DMS 273 treated with DMSO at 0.1 percent for 48 hours (cell line): ENCODE measurements around the gene NACA2.
"Not testable (repeated sequence)": the region's sequence is repeated elsewhere in the genome, so short reads cannot be mapped to it uniquely, and the experiment has no call there.

Experiments used
- DNase-seq: peaks from one replicate; lab custom pipeline; 2025; lab: John Stamatoyannopoulos, UW

The NACA2 gene

DNA sequence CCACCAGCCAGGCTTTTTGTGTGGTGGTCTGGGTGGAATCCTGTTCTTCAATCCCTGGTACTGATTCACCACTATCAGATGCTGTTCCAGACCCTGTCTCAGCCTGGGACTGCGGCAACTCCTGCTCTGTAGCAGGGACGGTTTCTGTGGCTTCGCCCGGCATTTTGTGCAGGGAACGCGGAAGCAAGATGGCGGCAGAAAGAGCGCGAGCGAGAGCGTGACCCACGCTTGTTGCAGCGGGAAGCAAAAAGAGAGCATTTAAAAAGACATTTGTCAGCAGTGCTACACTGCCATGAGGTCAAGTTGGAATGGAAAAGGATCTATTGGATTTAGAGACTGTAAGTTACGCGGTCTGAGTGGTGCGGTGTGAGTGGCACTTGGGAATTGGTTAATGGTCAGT lies at the start of gene NACA2:
TSS of gene NACA2 (minus strand) at position 202 of the 400 bp plus-strand sequence. CDS start at position 163, 39 bp downstream.
- no peak for DNase-seq

DNA sequence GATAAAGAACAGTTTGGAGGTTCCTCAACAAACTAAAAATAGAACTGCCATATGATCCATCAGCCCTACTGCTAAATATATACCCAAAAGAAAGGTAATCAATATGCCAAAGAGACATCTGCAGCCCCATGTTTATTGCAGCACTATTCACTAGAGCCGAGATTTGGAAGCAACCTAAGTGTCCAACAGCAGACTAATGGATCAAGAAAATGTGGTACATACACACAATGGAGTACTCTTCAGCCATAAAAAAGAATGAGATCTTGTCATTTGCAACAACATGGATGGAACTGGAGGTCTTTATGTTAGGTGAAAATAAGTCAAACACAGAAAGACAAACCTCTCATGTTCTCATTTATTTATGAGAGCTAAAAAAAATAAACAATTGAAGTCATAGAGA lies 48.8 kb upstream of the NACA2 start:
- DNase-seq = no peak

DNA sequence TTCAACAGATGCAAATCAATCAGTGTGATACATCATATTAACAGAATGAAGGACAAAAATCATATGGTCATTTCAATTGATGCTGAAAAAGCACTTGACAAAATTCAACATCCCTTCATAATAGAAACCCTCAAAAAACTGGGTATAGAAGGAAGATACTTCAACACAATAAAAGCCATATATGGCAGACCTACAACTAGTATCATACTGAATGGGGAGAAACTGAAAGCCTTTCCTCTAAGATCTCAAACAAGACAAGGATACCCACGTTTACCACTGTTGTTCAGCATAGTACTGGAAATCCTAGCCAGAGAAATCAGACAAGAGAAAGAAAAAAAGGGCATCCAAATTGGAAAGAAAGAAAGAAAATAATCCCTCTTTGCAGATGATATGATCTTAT lies 47.1 kb upstream of the NACA2 start:
- no peak for DNase-seq

DNA sequence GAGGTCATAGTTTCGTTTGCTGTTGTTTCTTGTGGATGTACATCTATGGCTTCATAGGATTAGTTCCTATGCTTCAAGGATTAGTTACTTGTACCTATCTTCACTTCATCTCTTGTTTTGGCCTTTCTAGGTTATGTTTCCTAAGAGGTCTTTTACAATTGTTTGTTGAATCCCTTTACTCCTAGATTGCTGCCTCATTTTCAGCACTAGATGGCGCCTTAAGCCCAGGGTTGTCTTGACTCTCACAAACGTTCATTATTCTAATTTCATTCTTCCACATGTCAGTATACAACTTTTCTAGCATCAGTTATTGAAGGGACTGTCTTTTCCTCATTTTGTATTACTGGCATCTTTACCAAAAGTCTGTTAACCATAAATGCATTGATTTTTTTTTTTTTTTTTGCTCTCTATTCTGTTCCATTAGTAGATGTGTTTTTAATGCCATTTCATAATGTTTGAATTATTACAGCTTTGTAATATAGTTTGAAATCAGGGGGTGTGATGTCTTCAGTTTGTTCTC lies 45.0 kb upstream of the NACA2 start:
- DNase-seq = peak; percentile 10

DNA sequence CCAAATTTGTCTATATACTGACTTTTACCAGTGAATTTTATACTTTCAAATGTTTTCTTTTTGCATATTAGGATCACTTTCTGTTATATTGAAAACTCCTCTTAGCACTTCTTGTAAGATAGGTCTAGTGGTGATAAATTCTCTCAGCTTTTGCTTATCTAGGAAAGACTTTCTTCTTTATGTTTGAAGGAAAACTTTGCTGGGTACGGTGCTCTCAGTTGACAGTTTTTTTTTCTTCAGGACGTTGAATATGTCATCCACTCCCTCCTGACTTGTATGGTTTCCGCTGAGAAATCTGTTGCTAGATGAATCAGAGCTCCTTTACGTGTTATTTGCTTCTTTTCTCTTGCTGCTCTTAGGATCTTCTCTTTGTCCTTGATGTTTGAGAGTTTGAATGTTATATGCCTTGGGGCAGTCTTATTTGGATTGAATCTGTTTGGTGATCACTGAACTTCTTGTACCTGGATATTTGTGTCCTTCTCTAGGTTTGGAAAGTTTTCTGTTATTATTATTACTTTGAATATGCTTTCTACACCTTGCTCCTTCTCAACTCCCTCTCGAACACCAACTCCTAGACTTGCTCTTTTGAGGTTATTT lies 44.0 kb upstream of the NACA2 start:
- no peak for DNase-seq

DNA sequence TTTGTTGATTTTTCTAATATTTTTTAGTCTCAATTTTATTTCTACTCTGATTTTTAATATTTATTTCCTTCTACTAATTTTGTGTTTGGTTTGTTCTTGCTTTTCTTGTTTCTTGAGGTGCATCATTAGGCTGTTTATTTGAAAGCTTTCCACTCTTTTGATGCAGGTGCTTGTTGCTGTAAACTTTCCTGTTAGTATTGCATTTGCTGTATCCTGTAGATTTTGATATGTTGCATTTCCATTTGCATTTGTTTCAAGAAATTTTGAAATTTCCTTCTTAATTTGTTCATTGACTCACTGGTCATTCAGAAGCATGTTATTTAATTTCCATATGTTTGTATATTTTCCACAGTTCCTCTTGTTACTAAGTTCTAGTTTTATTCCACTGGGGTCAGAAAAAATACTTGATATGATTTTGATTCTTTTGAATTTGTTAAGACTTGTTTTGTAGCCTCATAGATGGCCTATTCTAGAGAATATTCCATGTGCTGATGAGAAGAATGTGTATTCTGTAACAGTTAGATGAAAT lies 43.1 kb upstream of the NACA2 start:
- DNase-seq = no peak

DNA sequence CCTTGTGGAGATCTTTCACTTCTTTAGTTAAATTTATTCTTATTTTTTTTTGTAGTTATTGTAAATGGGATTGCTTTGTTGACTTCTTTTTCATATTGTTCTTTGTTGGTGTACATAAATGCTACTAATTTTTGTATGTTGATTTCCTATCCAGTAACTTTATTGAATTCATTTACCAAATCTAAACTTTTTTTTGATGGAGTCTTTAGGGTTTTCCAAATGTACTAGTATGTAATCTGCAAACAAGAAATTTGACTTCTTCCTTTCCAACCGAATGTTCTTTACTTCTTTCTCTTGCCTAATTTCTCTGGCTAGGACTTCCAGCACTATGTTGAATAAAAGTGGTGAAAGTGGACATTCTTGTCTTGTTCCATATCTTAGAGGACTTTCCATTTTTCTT lies 41.8 kb upstream of the NACA2 start:
- DNase-seq = no peak

DNA sequence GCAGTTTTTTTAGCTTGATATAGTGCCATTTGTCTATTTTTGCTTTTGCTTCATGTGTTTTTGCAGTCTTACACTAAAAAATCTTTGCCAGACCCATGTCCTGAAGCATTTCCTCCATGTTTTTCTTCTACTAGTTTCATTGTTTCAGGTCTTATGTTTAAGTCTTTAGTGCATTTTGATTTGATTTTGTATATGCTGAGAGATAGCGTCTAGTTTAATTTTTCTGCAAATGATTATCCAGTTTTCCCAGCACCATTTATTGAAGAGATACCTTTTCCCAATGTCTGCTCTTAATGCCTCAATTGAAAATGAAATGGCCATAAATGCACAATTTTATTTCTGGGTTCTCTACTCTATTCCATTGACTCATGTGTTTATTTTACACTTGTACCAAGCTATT lies 40.8 kb upstream of the NACA2 start:
- no peak for DNase-seq

DNA sequence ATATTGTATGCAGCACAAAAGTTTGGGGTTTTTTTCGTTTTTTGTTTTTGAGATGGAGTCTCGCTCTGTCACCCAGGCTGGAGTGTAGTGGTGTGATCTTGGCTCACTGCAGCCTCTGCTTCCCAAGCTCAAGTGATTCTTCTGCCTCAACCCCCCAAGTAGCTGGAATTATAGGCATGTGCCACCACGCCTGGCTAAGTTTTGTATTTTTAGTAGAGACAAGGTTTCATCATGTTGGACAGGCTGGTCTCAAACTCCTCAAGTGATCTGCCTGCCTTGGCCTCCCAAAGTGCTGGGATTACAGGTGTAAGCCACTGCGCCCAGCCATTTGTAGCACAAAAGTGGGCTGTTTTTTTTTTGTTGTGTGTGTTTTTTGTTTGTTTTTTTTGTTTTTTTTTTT lies 37.1 kb upstream of the NACA2 start:
- DNase-seq = not testable (repeated sequence)

DNA sequence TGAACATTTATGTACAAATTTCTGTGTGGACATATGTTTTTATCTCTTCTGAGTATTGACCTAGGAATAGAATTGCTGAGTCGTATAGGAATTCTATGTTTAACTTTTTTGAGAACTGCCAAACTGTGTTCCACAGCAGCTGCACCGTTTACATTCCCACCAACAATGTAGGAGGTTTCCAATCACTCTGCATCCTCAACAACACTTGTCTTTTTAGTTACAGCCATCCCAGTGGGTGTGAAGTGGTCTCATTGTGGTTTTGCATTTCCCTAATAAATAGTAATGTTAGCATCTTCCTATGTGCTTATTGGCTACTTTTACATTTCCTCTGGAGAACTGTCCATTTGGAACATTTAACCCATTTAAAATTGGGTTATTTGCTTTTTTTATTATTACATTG lies 36.6 kb upstream of the NACA2 start:
- DNase-seq = no peak

DNA sequence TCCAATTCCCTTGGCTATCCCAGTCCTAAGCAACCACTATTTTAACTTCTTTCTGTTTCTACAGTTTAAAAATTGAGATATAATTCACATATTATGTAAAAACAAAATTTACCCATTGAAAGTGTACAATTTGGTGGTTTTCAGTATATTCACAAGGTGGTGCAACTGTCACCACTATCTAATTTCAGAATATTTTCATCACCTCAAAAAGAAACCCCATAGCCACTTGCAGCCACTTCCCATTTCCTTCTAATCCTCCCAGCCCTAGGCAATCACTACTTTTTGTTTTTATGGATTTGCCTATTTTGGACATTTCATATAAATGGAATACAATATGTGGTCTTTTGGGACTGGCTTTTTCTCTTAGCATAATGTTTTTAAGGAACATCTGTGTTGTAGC lies 36.1 kb upstream of the NACA2 start:
- no peak for DNase-seq

DNA sequence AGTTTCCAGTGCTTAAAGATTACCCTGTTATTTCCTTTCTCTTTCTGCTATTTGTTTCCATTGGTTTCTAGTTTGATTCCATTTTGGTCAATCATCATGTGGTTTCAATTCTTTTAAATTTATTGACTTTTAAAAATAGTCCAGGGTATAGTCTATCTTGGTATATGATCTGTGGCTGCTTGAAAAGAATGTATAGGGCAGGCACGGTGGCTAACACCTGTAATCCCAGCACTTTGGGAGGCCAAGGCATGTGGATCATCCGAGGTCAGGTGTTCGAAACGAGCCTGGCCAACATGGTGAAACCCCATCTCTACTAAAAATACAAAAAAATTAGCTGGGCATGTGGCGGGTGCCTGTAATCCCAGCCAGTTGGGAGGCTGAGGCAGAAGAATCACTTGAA lies 34.5 kb upstream of the NACA2 start:
- DNase-seq = no peak

DNA sequence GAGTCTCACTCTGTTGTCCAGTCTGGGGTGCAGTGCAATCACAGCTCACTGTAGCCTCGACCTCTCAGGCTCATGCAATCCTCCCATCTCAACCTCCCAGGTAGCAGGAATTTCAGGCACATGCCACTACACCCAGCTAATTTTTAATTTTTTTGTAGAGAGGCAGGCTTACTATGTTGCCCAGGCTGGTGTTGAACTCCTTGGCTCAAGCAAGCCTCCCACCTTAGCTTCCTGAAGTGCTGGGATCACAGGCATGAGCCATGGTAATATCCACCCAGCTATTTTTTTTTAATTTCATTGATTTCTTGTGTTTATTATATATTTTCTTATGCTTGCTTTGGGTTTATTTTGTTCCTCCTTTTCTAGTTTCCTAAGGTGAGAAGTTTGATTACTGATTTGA lies 33.9 kb upstream of the NACA2 start:
- no peak for DNase-seq

DNA sequence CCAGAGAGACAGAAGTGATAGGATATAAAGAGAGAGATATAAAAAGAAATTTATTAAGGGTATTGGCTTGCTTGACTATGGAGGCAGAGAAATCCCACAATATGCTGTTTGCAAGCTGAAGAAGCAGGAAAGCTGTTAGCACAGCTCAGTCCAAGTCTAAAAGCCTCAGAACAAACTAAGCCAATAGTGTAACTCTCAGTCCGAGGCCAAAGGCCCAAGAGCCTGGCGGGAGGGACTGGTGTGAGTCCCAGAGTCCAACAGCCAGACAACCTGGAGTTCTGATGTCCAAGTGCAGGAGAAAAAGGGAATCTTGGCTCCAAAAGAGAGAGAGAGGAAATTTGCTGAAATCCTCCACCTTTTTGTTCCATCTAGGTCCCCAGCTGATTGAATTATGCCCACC lies 30.3 kb upstream of the NACA2 start:
- no peak for DNase-seq

DNA sequence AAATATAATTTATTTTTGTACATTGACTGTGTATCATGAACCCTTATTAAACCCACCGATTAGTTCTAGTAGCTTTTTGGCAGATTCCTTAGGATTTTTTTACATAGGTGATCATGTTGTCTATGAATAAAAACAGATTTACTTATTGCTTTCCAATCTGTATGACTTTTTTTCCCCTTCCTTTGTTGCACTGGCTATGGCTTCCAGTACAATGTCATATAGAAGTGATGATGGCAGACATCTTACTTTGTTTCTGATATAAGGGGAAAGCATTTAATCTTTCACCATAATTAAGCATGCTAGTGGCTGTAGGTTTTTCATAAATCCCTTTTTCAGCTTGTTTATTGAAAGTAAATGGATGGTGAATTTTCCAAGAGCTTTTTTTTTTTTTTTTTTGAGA lies 28.9 kb upstream of the NACA2 start:
- DNase-seq = no peak

DNA sequence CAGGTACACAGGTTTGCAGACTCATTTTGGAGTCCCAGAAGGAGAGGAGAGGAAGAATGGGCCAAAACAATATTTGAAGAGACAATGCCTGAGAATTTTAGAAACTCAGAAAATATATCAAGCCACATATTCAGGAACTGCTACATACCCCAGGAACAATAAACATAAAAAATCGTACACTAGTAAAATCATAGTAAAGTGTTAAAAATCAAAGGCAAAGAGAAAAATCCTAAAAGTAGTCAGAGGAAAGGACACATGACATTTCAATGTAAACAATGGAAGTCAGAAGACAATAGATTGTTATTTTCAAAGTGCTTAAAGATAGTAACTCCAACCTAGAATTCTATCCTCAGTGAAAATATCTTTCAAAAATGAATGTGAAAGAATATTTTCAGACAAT lies 28.5 kb upstream of the NACA2 start:
- no peak for DNase-seq

DNA sequence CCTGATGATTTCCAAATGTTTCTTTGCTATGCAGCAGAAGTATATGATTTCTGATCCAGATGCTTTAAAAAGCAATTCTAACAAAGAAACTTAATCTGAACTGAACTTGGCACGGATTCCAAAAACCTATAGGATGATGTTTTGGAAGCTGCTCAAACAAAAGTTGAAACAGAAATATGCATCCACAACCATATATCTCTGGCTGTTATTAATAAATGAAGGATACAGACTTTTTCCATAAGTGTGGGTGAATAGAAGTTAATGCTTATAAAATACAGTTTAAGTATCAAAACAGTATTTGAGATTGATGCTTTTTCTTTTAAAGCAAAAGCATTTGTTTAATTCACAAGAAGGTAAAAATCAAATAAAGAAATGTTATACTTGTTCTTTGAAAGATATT lies 27.9 kb upstream of the NACA2 start:
- DNase-seq = no peak

DNA sequence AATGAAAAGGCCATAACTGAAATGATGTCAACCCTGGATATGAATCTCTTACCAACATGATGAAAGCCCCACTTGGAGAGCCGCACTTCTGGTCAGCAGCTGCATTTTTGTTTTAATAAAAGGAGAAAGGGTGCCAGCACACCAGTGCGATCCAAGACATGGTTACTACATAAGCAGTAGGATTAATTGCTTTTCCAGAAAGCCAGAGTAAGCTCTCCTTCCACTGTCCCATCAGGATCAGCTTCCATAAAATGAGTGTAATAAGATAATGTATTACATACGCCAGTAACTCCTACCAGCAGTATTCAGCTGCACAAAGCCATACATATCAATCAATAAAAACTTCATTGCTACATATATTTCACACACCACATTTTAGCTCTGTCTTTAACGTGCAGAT lies 26.3 kb upstream of the NACA2 start:
- no peak for DNase-seq

DNA sequence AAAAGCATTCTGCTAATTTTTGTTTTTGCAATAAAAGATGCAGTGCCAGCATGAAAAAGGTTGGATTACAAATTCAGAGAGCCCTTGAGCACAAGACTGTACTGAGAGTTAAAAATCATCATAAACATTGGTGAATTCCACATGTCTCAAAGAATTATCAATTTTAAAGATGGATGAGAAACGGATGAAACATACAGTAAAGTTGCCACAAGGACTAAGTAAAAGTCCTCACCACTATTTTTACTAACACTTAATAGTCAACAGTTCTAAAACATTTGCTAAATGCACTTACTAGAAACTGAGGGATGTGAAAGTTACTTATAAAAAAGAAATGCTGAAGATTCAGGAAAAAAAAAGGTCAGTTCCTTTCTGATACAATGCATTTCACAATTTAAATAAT lies 25.8 kb upstream of the NACA2 start:
- no peak for DNase-seq

DNA sequence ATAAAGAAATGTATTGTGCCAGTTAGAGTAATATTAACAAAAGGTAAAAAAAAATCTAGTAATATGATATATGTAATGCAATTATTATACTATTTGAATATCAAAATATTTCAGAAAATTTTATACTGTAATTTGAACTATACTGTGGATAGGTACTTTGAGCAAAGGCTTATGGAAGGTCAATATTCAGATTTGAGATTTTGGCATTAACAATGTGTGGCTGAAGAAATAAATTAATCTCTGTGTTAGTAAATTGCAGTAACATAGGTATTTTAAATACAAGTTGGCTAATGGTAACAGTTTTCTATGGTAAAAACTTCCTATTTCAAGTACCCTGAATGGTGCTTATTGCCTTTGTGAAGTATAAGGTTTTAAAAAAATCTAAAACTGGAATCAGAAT lies 23.2 kb upstream of the NACA2 start:
- DNase-seq = no peak

DNA sequence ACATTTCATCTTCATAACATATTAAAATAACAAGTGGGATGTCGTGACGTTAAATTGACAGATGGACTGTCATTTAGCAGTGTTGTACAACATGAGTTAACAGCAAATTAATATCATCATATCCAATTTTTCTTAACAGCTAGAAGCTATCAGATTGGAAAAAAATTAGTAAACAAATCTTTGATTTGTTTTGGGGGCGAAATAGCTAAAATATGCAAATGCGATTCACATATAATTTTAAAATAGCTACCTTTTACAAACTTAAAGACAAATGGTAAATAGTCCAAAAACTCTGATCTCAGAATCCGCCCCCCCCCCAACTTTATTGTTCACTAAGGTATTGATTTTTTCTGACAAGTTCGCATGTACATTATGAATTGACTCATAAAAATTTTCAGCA lies 20.3 kb upstream of the NACA2 start:
- no peak for DNase-seq

DNA sequence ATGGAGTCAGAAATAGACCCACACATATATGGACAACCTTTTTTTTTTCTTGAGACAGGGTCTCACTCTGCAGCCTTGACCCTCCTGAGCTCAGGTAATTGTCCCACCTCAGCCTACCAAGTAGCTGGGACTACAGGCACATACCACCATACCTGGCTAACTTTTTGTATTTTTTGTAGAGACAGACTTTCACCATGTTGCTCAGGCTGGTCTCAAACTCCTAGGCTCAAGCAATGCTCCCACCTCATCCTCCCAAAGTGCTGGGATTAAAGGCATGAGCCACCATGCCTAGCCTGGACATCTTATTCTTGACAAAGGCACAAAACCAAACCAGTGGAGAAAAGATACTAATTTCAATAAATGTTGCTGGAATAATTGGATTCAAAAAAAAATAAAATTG lies 14.7 kb upstream of the NACA2 start:
- no peak for DNase-seq

DNA sequence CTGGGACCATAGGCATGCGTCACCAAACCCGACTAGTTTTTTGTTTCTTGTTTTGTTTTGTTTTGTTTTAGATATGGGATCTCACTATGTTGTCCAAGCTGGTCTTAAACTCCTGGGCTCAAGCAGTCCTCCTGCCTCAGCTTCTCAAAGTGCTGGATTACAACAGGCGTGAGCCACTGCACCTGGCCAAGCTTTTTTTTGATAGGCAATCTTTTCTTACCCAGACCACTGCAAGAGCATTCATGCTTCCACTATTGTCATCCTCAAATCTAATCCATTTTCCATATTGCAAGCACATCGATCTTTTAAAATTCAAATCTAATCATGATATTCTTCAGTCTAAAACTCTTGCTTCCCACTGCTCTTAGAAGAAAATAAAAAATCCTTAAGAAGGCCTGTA lies 10.3 kb upstream of the NACA2 start:
- DNase-seq = no peak

DNA sequence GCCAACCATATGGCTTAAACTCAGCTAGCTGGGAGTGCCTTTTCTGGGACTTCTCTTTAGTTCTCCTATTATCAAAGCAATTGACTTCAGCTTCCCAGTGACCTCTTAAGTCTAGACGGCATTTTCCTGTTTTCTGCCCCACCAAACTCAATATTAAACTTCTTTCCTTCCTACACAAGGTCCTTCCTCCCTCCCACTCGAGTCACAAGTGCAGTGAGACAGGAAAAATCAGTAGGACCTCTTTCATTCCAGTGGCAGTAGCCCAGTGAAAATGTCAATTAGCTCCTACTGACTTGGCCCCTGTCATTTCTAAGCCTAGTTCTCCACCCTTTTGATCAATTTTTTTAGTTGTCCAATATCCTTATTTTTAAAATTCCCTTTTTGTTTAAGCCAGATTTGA lies 9.6 kb upstream of the NACA2 start:
- no peak for DNase-seq
